K562 (cell line): ENCODE results near the gene ZNF613. TPM values are rescaled to one million over a fixed set of nuclear protein-coding genes. Genes with fewer than 3 reads are reported as not detected.

Experiments
- ATAC-seq: fragments of 200-7000 bp; cut with Tn5 transposase; 3 replicates; pipeline ENCODE4 v1.9.1; 2020; ENCODE audit warnings: moderate library complexity
- BruUV-seq: library from RNA; stranded (reverse); fragments of 400-500 nt; replicated peaks from 2 replicates; lab custom pipeline; 2021; lab: Mats Ljungman, UMichigan
- CTCF ChIA-PET: fragments of 300-600 bp; formaldehyde crosslinking; extraction: SDS; loops from one replicate; lab custom pipeline; 2021; ENCODE audit warnings: low intra/inter-chr PET ratio; lab: Yijun Ruan, JAX
- POLR2A ChIA-PET: fragments of 300-600, 350-650 bp; sonication (Branson Sonifier 250); formaldehyde crosslinking; extraction: SDS; loops from one replicate; lab custom pipeline; 2021; ENCODE audit warnings: antibody characterized with exemption, inconsistent platforms; lab: Yijun Ruan, JAX
- DNase-seq, 4 experiments: peaks; one replicate each; pipeline versions ENCODE4 v3.0.0 to v3.0.0-alpha.2; 2011 to 2018; ENCODE audit warnings: low spot score in 3 of 4, mixed read lengths in 3 of 4; ENCODE audit errors: extremely low read depth in 1 of 4
- FAIRE-seq: peaks from 2 replicates; lab custom pipeline; 2011; peaks lifted over from hg19 to GRCh38; lab: Jason Lieb, UNC
- H2AFZ ChIP-seq: 2 replicates; pipeline ENCODE4 v1.6.0; 2011; ENCODE audit warnings: low read depth, low read length, control low read depth, inconsistent platforms
- H3K27ac ChIP-seq: fragments of 200-600 bp; 3 replicates; pipeline ENCODE4 v1.8.0; 2011; ENCODE audit warnings: low read depth, mild to moderate bottlenecking, control low read depth, inconsistent platforms, low read length, moderate library complexity, mixed read lengths; ENCODE audit errors: extremely low read depth
- H3K27me3 ChIP-seq, 2 experiments: fragments of 300-600 bp in 1 of 2; 2 replicates in 1 of 2; 3 replicates in 1 of 2; pipeline versions ENCODE4 v1.6.0 to v1.8.0; 2011; ENCODE audit warnings: inconsistent platforms in 2 of 2, low read length in 2 of 2, mild to moderate bottlenecking in 1 of 2, mixed read lengths in 1 of 2, moderate library complexity in 1 of 2; ENCODE audit not compliant: control insufficient read depth in 2 of 2, insufficient read depth in 2 of 2
- H3K36me3 ChIP-seq: fragments of 300-600 bp; 3 replicates; pipeline ENCODE4 v1.8.0; 2011; ENCODE audit warnings: mild to moderate bottlenecking, low read length, inconsistent platforms; ENCODE audit not compliant: control insufficient read depth, insufficient read depth
- H3K4me1 ChIP-seq, 2 experiments: fragments of 200-600 bp in 1 of 2; replicated peaks in 1 of 2; 2 replicates in 1 of 2; 3 replicates in 1 of 2; pipeline versions ENCODE4 v1.5.1 to v1.8.0; 2011; ENCODE audit warnings: inconsistent platforms in 2 of 2, low read length in 2 of 2, mild to moderate bottlenecking in 1 of 2, mixed read lengths in 1 of 2, moderate library complexity in 1 of 2; ENCODE audit not compliant: control insufficient read depth in 2 of 2, insufficient read depth in 2 of 2
- H3K4me2 ChIP-seq: 2 replicates; pipeline ENCODE4 v1.6.1; 2011; ENCODE audit warnings: low read length, control low read depth, inconsistent platforms, mixed read lengths; ENCODE audit not compliant: insufficient read depth
- H3K4me3 ChIP-seq: fragments of 200-600 bp; sonication (generic), shearing (Covaris generic); 2 replicates; pipeline ENCODE4 v1.5.1; 2016; ENCODE audit warnings: control low read depth, inconsistent platforms
- H3K79me2 ChIP-seq: fragments of 200-600 bp; 3 replicates; pipeline ENCODE4 v1.8.0; 2011; ENCODE audit warnings: low read length, inconsistent platforms; ENCODE audit not compliant: control insufficient read depth, insufficient read depth
- H3K9ac ChIP-seq, 2 experiments: 2 replicates each; pipeline versions ENCODE4 v1.6.0 to v1.6.1; 2011; ENCODE audit warnings: low read depth in 2 of 2, low read length in 2 of 2, control low read depth in 1 of 2, inconsistent platforms in 1 of 2, mild to moderate bottlenecking in 1 of 2, mixed read lengths in 1 of 2; ENCODE audit not compliant: insufficient read depth in 1 of 2
- H3K9me1 ChIP-seq: one replicate; pipeline ENCODE4 v1.6.0; 2011; ENCODE audit warnings: inconsistent platforms, mild to moderate bottlenecking, low read length, moderate library complexity; ENCODE audit not compliant: control insufficient read depth, insufficient read depth
- H3K9me3 ChIP-seq: replicated peaks from 2 replicates; pipeline ENCODE4 v1.5.1; 2011; ENCODE audit warnings: low read depth, low read length, inconsistent platforms; ENCODE audit not compliant: control insufficient read depth, insufficient read depth
- H4K20me1 ChIP-seq: replicated peaks from 2 replicates; pipeline ENCODE4 v1.6.1; 2011; ENCODE audit warnings: low read length, inconsistent platforms, mixed read lengths; ENCODE audit not compliant: control insufficient read depth, insufficient read depth
- BCOR ChIP-seq: fragments of 450-650 bp; IDR thresholded peaks from 2 replicates; pipeline ENCODE4 v1.6.1; 2016
- BHLHE40 ChIP-seq: IDR thresholded peaks from 2 replicates; pipeline ENCODE4 v1.6.1; 2011; ENCODE audit warnings: low read length, improper control_type of control experiment
- DACH1 ChIP-seq: fragments of 450-650 bp; IDR thresholded peaks from 2 replicates; pipeline ENCODE4 v1.6.1; 2018; ENCODE audit not compliant: partially characterized antibody
- DDX20 ChIP-seq: fragments of 450-650 bp; IDR thresholded peaks from 2 replicates; pipeline ENCODE4 v1.6.1; 2016; ENCODE audit warnings: missing genetic modification characterization, low read depth, mild to moderate bottlenecking, missing compliant biosample characterization, moderate library complexity
- FOXA1 ChIP-seq: fragments of 450-650 bp; IDR thresholded peaks from 2 replicates; pipeline ENCODE4 v1.6.1; 2016; ENCODE audit warnings: mild to moderate bottlenecking, borderline replicate concordance
- GATAD2A ChIP-seq: fragments of 450-650 bp; IDR thresholded peaks from 2 replicates; pipeline ENCODE4 v1.6.1; 2017
- GATAD2B ChIP-seq: fragments of 450-650 bp; IDR thresholded peaks from 2 replicates; pipeline ENCODE4 v1.6.1; 2017; ENCODE audit warnings: mild to moderate bottlenecking, borderline replicate concordance
- MIER1 ChIP-seq: fragments of 450-650 bp; IDR thresholded peaks from 2 replicates; pipeline ENCODE4 v1.6.1; 2016; ENCODE audit warnings: antibody characterized with exemption, mild to moderate bottlenecking, low read depth
- MTA1 ChIP-seq: fragments of 450-650 bp; IDR thresholded peaks from 2 replicates; pipeline ENCODE4 v1.6.1; 2017; ENCODE audit warnings: borderline replicate concordance
- NCOR1 ChIP-seq: fragments of 450-650 bp; IDR thresholded peaks from 2 replicates; pipeline ENCODE4 v1.6.1; 2016; ENCODE audit warnings: mild to moderate bottlenecking, moderate library complexity
- POLR2AphosphoS5 ChIP-seq: IDR thresholded peaks from 2 replicates; pipeline ENCODE4 v1.6.1; 2011; ENCODE audit warnings: mild to moderate bottlenecking, low read depth, low read length, moderate library complexity; ENCODE audit not compliant: control insufficient read depth, insufficient read depth
- SIN3B ChIP-seq: fragments of 450-650 bp; IDR thresholded peaks from 2 replicates; pipeline ENCODE4 v1.6.1; 2017; ENCODE audit warnings: low read depth, mild to moderate bottlenecking, moderate library complexity
- SMARCB1 ChIP-seq: IDR thresholded peaks from 2 replicates; pipeline ENCODE4 v1.6.1; 2011; ENCODE audit warnings: improper control_type of control experiment, low read depth; ENCODE audit not compliant: insufficient read length
- THAP12 ChIP-seq: fragments of 250-450 bp; sonication (Bioruptor Pico); IDR thresholded peaks from 2 replicates; pipeline ENCODE4 v1.9.0; 2021; ENCODE audit warnings: mild to moderate bottlenecking, inconsistent platforms
- ZBTB17 ChIP-seq: fragments of 450-650 bp; formaldehyde crosslinking; IDR thresholded peaks from 2 replicates; pipeline ENCODE4 v1.4.0; 2020; ENCODE audit warnings: mild to moderate bottlenecking
- ZC3H4 ChIP-seq: sonication (generic); formaldehyde crosslinking; IDR thresholded peaks from 2 replicates; pipeline ENCODE4 v1.9.0; 2021; ENCODE audit warnings: missing genetic modification reagents, borderline replicate concordance
- ZEB2 ChIP-seq: fragments of 450-650 bp; IDR thresholded peaks from 2 replicates; pipeline ENCODE4 v1.6.1; 2016
- ZNF23 ChIP-seq: fragments of 250-450 bp; sonication (Bioruptor Pico); IDR thresholded peaks from 2 replicates; pipeline ENCODE4 v1.4.0; 2020; ENCODE audit warnings: mild to moderate bottlenecking
- ZNF3 ChIP-seq: fragments of 250-450 bp; sonication (Bioruptor Pico); IDR thresholded peaks from 2 replicates; pipeline ENCODE4 v1.5.0; 2021; ENCODE audit warnings: mild to moderate bottlenecking, moderate library complexity
- ZNF589 ChIP-seq: fragments of 200-800 bp; sonication (Bioruptor generic); IDR thresholded peaks from 2 replicates; pipeline ENCODE4 v1.6.1; 2016; ENCODE audit warnings: low read depth, missing genetic modification characterization, missing compliant biosample characterization
- WGBS: fragments of 100-300 bp; shearing (Covaris generic); methylation state at CpG from one replicate; pipeline ENCODE4 v1.1.6; 2016; ENCODE audit warnings: low coverage, mixed read lengths; ENCODE audit not compliant: insufficient coverage; ENCODE audit errors: missing lambda C conversion rate; 5-methylcytosine and 5-hydroxymethylcytosine counted together
- in situ Hi-C: fragments of 300-500 bp; cut with MboI; formaldehyde crosslinking; loops from 4 replicates; pipeline ENCODE4 v1.15.0; 2018; ENCODE audit warnings: inconsistent platforms, mixed read lengths
- intact Hi-C: fragments of 100-400 bp; cut with micrococcal nuclease; formaldehyde crosslinking; loops from 2 replicates; pipeline ENCODE4 v1.14.2; 2022
- polyA plus RNA-seq, 8 experiments: library from polyadenylated mRNA; depleted of rRNA in 4 of 8; stranded (reverse) in 5 of 8; unstranded in 3 of 8; fragments of >200 nt; fragmentation: Nextera tagmentation in 2 of 8; fragmentation: Illumina TruSeq in 1 of 8; extraction: Ambion mirVana in 2 of 8; extraction: Trizol in 1 of 8; gene quantifications; 2 replicates each; pipeline versions ENCODE4 v1.2.1 to v1.2.3, GENCODE V29; 2011 to 2014; ENCODE audit warnings: inconsistent platforms in 1 of 8, missing spikeins in 1 of 8
- total RNA-seq, 7 experiments: library from RNA; depleted of rRNA in 6 of 7; stranded (reverse); fragments of >200 nt in 6 of 7; fragmentation: Illumina TruSeq in 2 of 7; extraction: Trizol in 2 of 7; gene quantifications; 2 replicates each; pipeline versions ENCODE4 v1.2.1 to v1.2.3, GENCODE V29; 2011 to 2021; ENCODE audit warnings: low replicate concordance in 1 of 7
- TF ChIP-seq, protein P1 (sequence below): fragments of 200-800 bp; sonication (Bioruptor generic); IDR thresholded peaks from 2 replicates; pipeline ENCODE4 v1.6.1; 2017; ENCODE audit warnings: missing genetic modification characterization, missing compliant biosample characterization

ZNF613 gene
- total and polyA plus RNA-seq, 9 of the 15 experiments (the other 6 are each of a cell fraction or from before 2014, with no cell fraction given) = 2.1 to 4.5 (median 2.7) TPM

DNA sequence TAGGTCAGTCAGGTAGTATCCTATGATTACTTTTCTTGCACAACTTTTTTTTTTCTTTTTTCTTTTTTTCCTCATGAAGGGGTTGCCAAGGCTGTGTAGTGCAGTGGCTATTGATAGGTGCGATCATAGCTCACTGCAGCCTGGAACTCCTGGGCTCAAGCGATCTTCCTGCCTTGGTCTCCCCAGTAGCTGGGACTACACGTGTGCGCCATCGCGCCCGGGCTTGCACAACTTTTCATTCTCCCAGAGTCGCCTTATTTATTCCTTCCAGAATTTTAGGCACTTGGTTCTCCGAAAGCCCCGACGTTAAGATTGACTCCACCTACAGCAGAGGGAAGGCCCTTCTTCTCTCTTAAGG, 867 bp upstream of the ZNF613 start (continued):
- TF ChIP-seq ZNF3 (CRISPR knock-in tag) = no peak
- no peak for TF ChIP-seq SIN3B
- TF ChIP-seq ZNF589 (CRISPR knock-in tag) = 0 out of 2 replicates have a peak, but pooled peaks have one; percentile 10
- TF ChIP-seq ZC3H4 (CRISPR knock-in tag) = no peak

DNA sequence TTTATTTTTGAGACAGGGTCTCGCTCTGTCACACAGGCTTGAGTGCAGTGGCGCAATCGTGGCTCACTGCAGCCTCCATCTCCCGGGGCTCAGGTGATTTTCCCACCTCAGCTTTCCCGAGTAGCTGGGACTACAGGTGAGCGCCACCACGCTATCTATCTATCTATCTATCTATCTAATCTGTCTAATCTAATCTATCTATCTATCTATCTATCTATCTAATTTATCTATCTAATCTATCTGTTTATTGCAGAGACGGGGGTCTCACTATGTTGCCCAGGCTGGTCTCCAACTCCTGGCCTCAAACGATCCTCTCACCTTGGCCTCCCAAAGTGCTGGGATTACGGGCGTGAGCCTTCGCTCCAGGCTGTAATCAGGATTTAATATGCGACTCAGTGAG, 587 bp downstream of the ZNF613 start:
- Histone ChIP-seq H3K27me3 (no peaks in the 10 kb centered on the region), H3K9ac (peak overlapping the region; percentile 83 to 84), H2AFZ (peak overlapping the region; percentile 98), H3K9me3 (peaks cover 12% of the 10 kb centered on the region), H3K4me2 (peak overlapping the region; percentile 91), H3K27ac (peak overlapping the region; percentile 82), H3K9me1 (no peaks in the 10 kb centered on the region), H3K4me3 (peak overlapping the region; percentile 68), H3K36me3 (no peaks in the 10 kb centered on the region), H4K20me1 (no peaks in the 10 kb centered on the region), H3K4me1 (no peaks in the 10 kb centered on the region; a peak in 2 of 5 replicates), H3K79me2 (peaks cover 11% of the 10 kb centered on the region; the same call in 2 of the 3 replicates)
- CTCF ChIA-PET = interaction anchor here (0.6 kb wide), 1 partner anchor 166 kb away, joined by 3 read pairs; no protein-coding TSS in a partner anchor
- in situ Hi-C loops (no loop called here), intact Hi-C loops (no loop called here)
- DNase-seq = no peak
- POLR2A ChIA-PET = interaction anchor here (0.7 kb wide), 2 partner anchors 17 to 1407 kb away, joined by 3 read pairs; no protein-coding TSS in a partner anchor
- 54% methylated on average over 13 of the region's 13 CpGs for WGBS
- FAIRE-seq = no peak
- ATAC-seq = no peak; the same call in 2 of the 3 replicates
- BruUV-seq = TSS peak; percentile 47
- no peak for TF ChIP-seq SMARCB1
- peak; percentile 99 for TF ChIP-seq DACH1
- peak; percentile 74; the same call in 1 of the 2 replicates for TF ChIP-seq BCOR
- TF ChIP-seq ZBTB17 = no peak
- TF ChIP-seq ZEB2 = 0 out of 2 replicates have a peak, but pooled peaks have one; percentile 20
- TF ChIP-seq THAP12 (CRISPR knock-in tag) = no peak
- no peak for TF ChIP-seq FOXA1
- peak; percentile 55; the same call in 1 of the 2 replicates for TF ChIP-seq GATAD2A
- peak; percentile 99 for TF ChIP-seq GATAD2B
- TF ChIP-seq ZNF23 = no peak
- TF ChIP-seq ZC3H4 (CRISPR knock-in tag) = no peak
- TF ChIP-seq BHLHE40 = no peak
- TF ChIP-seq MIER1 = no peak
- TF ChIP-seq NCOR1 = no peak
- TF ChIP-seq, protein P1, sequence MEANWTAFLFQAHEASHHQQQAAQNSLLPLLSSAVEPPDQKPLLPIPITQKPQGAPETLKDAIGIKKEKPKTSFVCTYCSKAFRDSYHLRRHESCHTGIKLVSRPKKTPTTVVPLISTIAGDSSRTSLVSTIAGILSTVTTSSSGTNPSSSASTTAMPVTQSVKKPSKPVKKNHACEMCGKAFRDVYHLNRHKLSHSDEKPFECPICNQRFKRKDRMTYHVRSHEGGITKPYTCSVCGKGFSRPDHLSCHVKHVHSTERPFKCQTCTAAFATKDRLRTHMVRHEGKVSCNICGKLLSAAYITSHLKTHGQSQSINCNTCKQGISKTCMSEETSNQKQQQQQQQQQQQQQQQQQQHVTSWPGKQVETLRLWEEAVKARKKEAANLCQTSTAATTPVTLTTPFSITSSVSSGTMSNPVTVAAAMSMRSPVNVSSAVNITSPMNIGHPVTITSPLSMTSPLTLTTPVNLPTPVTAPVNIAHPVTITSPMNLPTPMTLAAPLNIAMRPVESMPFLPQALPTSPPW = no peak
- peak; percentile 87 for TF ChIP-seq MTA1
- no peak for TF ChIP-seq POLR2AphosphoS5
- no peak for TF ChIP-seq DDX20 (tag)
